Gastroesophageal sphincter (tissue), 4 donors: Measurements from ENCODE around the gene PTPRE. TPM values are rescaled to one million over a fixed set of nuclear protein-coding genes. Genes with fewer than 3 reads are reported as not detected.

Experiments used
- ATAC-seq: fragments of 150-250 bp; one replicate; pipeline ENCODE4 v1.9.1; 2016; ENCODE audit warnings: mild to moderate bottlenecking, moderate library complexity
- H3K27ac ChIP-seq, 4 donors: fragments of 200-600 bp; sonication (generic) in 3 of 4; 1 replicate in 3 of 4; 2 replicates in 1 of 4; pipeline ENCODE4 v1.5.1; 2016 to 2019
- H3K27me3 ChIP-seq: fragments of 200-600 bp; sonication (generic); one replicate; pipeline ENCODE4 v1.5.1; 2019
- H3K36me3 ChIP-seq, 2 donors: fragments of 200-600 bp; sonication (generic); one replicate each; pipeline ENCODE4 v1.5.1; 2019; ENCODE audit warnings: control low read depth in 1 of 2
- H3K4me1 ChIP-seq, 3 donors: fragments of 200-600 bp; sonication (generic); 1 replicate in 2 of 3; 2 replicates in 1 of 3; pipeline ENCODE4 v1.5.1; 2016 to 2019; ENCODE audit warnings: control low read depth in 2 of 3
- H3K4me3 ChIP-seq, 2 donors: fragments of 200-600 bp; sonication (generic); one replicate each; pipeline ENCODE4 v1.5.1; 2019; ENCODE audit warnings: mild to moderate bottlenecking in 1 of 2, moderate library complexity in 1 of 2
- H3K9me3 ChIP-seq, 3 donors: fragments of 200-600 bp; sonication (generic); one replicate each; pipeline ENCODE4 v1.5.1; 2017 to 2019; ENCODE audit warnings: control low read depth in 2 of 3
- EP300 ChIP-seq: sonication (generic); formaldehyde crosslinking; IDR thresholded peaks from one replicate; pipeline ENCODE4 v1.6.1; 2017; ENCODE audit warnings: antibody characterized with exemption, mild to moderate bottlenecking
- POLR2A ChIP-seq, 2 donors: fragments of 450-650 bp; IDR thresholded peaks; one replicate each; pipeline ENCODE4 v1.6.1; 2017; ENCODE audit warnings: antibody characterized with exemption in 2 of 2, mild to moderate bottlenecking in 2 of 2, moderate library complexity in 1 of 2
- POLR2AphosphoS5 ChIP-seq: sonication (generic); formaldehyde crosslinking; IDR thresholded peaks from one replicate; pipeline ENCODE4 v1.6.1; 2017; ENCODE audit warnings: antibody characterized with exemption
- WGBS, 2 donors: methylation state at CpG; one replicate each; pipeline ENCODE4 v1.1.5; 2018; ENCODE audit warnings: low coverage in 1 of 2; 5-methylcytosine and 5-hydroxymethylcytosine counted together
- total RNA-seq, 4 donors: library from RNA; depleted of rRNA; stranded (reverse); fragments of >200 nt; gene quantifications; one replicate each; pipeline ENCODE4 v1.1.0, GENCODE V29; 2016
- TF ChIP-seq, protein P1 (sequence below), 4 experiments: fragments of 200-600 bp in 2 of 4; fragments of 450-650 bp in 2 of 4; sonication (generic) in 1 of 4; IDR thresholded peaks; one replicate each; pipeline ENCODE4 v1.5.1; 2017 to 2019; ENCODE audit warnings: antibody characterized with exemption in 4 of 4, mild to moderate bottlenecking in 2 of 4, moderate library complexity in 2 of 4

Gene PTPRE
- total RNA-seq, 4 donors from 2014 or later = 6.4 to 16.4 (median 8.5) TPM

DNA sequence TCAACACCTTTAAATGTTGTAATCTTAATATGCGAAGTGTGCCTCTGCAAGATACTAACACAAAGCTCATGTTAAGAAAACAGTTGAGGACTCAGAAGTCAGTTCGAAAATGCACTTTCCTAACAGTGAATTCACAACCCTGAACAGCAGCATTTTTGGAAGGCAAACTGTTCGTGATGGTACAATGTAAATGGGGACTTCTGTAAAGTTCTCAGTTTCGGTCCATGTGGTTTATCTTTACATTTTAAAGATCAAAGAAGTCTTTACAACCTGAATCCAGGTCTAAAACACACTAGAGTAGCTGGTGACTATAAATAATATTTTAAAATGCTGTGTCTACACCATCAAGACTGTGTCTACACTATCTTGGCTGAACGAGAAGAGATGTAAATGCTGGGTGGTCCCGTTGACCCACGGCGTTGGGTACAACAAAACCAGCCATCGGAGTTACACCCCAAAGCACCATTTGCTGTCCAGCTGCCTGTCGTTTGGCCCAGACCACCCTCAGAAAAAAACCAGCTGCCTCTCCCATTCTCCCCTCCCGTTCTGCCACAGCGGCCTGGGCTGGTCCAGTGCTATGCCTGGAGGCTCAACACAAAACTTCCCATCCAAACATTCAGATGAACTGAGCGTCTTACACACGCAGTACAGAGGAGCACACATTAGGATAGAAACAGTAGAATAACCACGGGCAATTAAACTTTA is 176.4 kb downstream of the PTPRE start:
- peaks cover 30% of the 10 kb centered on the region for H3K27me3 ChIP-seq
- no peak for TF ChIP-seq POLR2A (IDR thresholded peaks at IDR 0.05)
- TF ChIP-seq, protein P1, sequence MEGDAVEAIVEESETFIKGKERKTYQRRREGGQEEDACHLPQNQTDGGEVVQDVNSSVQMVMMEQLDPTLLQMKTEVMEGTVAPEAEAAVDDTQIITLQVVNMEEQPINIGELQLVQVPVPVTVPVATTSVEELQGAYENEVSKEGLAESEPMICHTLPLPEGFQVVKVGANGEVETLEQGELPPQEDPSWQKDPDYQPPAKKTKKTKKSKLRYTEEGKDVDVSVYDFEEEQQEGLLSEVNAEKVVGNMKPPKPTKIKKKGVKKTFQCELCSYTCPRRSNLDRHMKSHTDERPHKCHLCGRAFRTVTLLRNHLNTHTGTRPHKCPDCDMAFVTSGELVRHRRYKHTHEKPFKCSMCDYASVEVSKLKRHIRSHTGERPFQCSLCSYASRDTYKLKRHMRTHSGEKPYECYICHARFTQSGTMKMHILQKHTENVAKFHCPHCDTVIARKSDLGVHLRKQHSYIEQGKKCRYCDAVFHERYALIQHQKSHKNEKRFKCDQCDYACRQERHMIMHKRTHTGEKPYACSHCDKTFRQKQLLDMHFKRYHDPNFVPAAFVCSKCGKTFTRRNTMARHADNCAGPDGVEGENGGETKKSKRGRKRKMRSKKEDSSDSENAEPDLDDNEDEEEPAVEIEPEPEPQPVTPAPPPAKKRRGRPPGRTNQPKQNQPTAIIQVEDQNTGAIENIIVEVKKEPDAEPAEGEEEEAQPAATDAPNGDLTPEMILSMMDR (IDR thresholded peaks at IDR 0.05) = no peak
- TF ChIP-seq POLR2AphosphoS5 = no peak
- no peak for TF ChIP-seq EP300
- no peak overlapping the region for H3K4me3 ChIP-seq
- no peaks in the 10 kb centered on the region for H3K4me1 ChIP-seq
- H3K27ac ChIP-seq = no peak overlapping the region
- 76 to 79% methylated on average over 13 to 15 of the region's 15 CpGs for WGBS, 2 donors
- H3K9me3 ChIP-seq = no peaks in the 10 kb centered on the region
- ATAC-seq = no peak
- H3K36me3 ChIP-seq = peaks cover 0 to 36% of the 10 kb centered on the region in 2 donors

DNA sequence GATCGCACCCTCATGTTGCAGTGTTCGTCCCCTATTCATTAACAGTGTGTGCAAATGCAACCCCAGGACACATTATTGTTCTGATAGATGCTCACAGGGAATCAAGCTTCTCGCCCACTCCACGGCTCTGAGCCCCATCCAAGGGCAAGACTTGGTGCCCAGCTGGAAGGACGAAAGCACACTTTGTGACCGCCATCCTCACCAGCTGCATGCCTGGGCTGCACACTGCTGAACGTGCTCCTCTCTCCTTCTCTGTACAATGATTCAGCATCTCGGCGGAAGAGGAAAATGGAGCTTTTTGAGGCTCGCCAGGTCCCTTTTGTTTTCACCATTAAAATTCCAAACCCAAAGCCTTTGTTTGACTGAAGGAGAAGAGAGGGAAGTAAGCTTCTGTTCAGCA is 177.5 kb downstream of the PTPRE start:
- H3K36me3 ChIP-seq = peaks cover 0 to 26% of the 10 kb centered on the region in 2 donors
- H3K9me3 ChIP-seq = no peaks in the 10 kb centered on the region
- no peak for ATAC-seq
- H3K4me1 ChIP-seq = no peaks in the 10 kb centered on the region
- no peak overlapping the region for H3K4me3 ChIP-seq
- TF ChIP-seq, protein P1 (IDR thresholded peaks at IDR 0.05) = no peak
- TF ChIP-seq POLR2A (IDR thresholded peaks at IDR 0.05) = no peak
- no peak for TF ChIP-seq EP300
- TF ChIP-seq POLR2AphosphoS5 = no peak
- H3K27ac ChIP-seq = no peak overlapping the region
- 58 to 85% methylated on average over 4 to 6 of the region's 10 CpGs for WGBS, 2 donors
- H3K27me3 ChIP-seq = peaks cover 20% of the 10 kb centered on the region

DNA sequence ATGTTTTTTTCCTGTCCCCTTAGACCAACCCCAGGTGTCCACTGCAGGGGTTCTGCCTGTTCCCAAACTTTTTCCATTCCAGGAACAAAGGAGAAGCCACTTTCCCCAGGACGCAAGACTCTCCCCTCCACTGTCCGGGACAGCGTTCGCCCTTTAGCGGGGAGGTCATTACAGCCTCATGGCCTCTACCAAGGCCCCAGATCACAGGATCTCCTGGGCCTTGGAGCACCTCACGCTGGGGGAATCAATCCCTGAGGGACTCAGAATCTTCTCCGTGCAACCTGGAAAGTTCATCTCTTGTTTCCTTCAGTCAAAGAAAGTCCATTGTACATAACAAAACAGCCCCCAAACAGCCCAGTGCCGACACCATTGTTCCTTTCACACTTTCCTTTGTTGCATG is 178.1 kb downstream of the PTPRE start:
- H3K4me1 ChIP-seq = no peaks in the 10 kb centered on the region
- no peak overlapping the region for H3K4me3 ChIP-seq
- no peaks in the 10 kb centered on the region for H3K9me3 ChIP-seq
- ATAC-seq = no peak
- peaks cover 0 to 20% of the 10 kb centered on the region in 2 donors for H3K36me3 ChIP-seq
- TF ChIP-seq, protein P1 (IDR thresholded peaks at IDR 0.05) = no peak
- TF ChIP-seq POLR2A (IDR thresholded peaks at IDR 0.05) (no peak), POLR2AphosphoS5 (no peak), EP300 (no peak)
- WGBS, 2 donors = 70 to 87% methylated on average over 2 to 4 of the region's 8 CpGs
- no peak overlapping the region for H3K27ac ChIP-seq
- peaks cover 19% of the 10 kb centered on the region for H3K27me3 ChIP-seq

DNA sequence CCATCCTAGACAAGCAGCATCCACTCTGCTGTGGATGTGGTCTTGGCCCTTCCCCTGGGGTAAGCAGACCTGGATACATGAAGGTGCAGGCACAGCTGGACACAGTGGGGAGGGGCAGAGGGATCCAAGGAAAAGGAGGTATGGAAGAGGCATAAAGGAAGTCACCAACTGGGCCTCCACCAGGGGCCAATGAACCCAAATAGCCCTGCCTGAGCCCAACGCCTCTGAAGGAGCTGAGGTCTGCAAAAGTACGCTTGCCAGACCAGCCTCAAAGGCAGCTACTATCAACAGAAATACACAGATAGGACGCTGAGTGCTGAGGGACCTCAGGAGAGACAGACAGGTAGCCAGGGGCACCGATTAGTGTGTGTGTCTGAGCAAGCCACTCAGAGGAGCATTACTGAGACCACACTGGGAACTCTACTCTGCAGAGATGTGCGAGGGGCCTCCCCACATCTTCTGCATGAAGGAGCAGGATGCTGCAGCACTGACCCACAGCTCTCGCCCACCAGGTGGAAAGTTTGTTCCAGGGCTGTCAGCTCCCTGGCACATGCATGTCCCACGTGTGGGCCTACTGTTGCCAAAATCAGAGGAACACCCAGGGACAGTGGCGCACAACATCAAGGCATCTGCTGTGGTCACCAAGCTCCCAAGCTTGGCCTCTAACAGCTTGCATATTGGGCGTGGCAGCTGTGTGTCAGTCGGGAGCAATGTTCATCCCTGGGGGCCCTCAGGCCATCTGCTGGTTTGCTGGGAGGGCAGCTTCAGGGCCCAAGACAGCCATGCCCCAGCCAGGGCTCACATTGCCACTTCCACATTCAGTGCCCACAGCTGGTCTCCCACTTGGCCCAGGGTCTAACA is 179.3 kb downstream of the PTPRE start:
- ATAC-seq = no peak
- peaks cover 17% of the 10 kb centered on the region for H3K27me3 ChIP-seq
- TF ChIP-seq POLR2AphosphoS5 (no peak), POLR2A (IDR thresholded peaks at IDR 0.05) (no peak), EP300 (no peak)
- TF ChIP-seq, protein P1 (IDR thresholded peaks at IDR 0.05) = no peak
- no peak overlapping the region for H3K27ac ChIP-seq
- H3K9me3 ChIP-seq = no peaks in the 10 kb centered on the region
- H3K4me1 ChIP-seq = no peaks in the 10 kb centered on the region
- peaks cover 0 to 15% of the 10 kb centered on the region in 2 donors for H3K36me3 ChIP-seq
- H3K4me3 ChIP-seq = no peak overlapping the region
- WGBS, 2 donors = 70 to 76% methylated on average over 4 to 5 of the region's 10 CpGs
